Hepatic stellate cell (primary cell): ENCODE data around the gene GABRR2.
A peak's percentile ranks its signal among the peaks of the same experiment; 100 is the strongest.

Experiments used
- DNase-seq: peaks from one replicate; pipeline ENCODE4 v3.0.0; 2011; ENCODE audit warnings: low spot score

The GABRR2 gene

DNA sequence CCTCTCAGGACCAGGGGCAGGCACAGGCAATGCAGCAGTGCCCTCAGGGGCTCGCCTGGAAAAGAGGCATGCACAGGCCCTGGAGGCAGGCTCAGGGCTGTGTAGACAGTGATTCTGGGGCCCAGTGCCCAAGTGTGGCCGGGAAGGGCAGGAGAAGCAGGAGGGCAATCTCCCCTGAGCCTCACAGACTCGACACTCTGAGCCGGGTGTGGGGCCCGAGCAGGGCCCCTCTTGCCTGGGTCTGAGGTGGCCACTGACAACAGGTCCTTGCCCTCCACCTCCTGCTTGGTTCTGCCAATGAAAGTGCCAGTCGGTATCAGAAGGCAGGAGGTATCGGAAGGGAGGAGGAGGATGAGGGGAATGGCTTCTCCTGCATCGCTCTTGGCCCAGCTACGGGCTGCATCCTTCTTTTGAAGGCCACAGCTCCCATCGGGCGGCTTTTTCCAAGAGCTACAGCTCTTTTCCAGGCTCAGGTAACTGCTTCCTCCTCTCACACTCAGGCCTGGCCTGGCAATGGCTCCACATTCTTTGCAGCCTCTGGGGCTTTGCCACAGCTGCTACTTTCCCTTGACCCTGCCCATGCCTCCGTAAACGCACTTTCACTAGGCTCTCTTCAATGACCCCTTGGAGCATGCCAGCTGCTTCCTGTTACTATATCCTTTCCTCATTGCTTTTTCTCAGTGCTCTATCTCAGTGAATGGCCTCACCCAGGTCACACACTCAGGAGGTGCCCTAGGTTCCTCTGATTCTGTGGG is 24.5 kb downstream of the GABRR2 start:
- DNase-seq: no peak

DNA sequence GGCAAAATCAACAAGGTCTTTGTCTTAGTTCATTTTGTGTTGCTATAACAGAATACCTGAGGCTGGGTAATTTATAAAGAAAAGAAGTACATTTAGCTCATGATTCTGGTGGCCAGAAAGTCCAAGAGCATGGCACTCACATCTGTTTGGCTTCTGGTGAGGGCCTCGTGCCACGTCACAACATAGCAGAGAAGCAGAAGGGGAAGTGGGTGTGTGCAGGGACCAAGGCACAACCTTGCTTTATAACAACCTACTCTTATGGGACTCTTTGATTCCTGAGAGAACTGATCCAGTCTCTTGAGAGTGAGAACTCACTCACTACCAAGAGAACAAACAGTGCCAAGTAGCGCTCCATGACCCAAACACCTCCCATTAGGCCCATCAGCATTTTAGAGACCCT is 25.4 kb downstream of the GABRR2 start:
- no peak for DNase-seq

DNA sequence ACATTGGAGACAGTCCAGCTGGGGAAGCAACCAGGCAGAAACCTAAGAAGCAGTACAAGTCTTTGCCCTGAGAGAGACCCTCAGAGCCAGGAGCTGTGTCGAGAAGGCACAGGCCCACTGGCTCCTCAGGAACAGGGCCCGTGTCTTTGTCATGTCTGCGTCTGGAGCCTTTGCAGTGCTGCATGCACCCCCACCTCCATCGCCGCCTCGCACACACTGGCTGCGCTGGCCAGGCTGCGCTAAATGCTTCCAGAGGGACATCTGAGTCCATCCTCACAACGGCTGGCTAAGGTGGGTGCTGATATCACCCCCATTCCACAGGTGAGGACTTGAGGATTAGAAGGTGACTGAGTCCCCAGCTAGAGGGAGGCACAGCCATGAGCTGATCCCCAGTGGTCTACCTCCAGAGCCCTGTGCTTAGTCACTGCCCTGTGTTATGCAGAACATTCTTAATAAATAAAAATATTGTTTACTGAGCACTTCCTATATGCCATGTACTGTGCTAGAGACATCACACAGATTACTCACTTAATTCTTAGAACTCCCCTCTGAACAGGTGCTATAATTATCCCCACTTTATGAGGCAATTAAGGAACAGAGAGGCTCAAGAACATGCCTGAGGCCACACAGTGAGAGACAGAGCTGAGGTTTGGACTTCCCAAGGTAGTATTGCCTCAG is 27.6 kb downstream of the GABRR2 start:
- DNase-seq: no peak

DNA sequence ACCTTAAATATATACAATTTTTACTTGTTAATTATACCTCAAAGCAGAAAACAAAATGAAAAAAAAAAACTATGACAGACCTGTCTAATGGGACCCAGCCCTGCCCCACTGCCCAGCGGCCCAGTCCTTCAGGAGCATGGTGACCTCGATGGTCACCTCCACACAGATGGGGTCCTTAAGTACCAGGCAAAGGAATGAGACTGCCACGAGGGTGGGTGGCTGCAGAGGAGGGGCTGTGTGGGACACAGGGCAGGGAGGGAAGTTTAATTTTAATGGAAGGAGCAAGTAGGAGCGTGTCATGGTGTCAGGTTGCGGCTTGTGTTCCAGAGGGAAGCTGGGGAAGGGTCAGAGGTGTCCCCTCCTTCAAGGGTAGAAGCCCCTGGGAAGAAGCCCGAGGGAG is 28.6 kb downstream of the GABRR2 start:
- DNase-seq: no peak

DNA sequence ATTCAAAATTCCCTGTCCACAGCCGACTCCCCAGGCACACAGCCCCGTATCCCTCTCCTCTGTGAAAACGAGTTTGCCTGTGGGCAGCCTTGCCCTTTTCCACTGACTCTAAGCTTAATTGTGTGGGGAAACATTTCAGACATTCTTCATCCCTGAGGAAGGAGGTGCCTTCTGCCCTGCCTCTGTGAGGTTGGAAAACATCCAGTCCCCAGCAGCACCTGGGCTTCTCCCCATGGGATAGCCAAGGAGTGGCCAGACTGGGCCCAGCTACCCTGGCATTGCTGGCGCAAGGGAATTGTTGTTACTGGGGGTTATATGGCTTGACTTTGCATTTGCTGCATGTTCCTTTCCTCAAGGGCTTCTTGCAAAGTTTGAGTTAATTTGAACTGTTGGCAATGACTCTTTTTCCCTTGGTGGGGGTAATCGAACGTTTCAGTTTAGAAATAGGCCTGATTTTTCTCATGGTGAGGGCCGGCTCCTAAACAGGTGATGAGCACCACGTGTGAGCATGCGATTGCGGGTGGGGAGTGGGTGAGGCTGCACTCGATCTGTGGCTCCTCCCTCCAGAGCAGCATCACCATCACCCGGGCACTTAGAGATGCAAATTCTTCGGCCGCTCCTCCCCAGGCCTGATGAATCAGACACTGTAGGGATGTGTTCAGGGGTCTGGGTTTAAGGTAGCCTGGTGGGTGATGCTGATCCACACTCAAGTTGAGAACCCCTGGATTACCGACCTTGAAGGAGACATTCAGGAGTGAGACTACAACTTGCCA is 29.9 kb downstream of the GABRR2 start:
- DNase-seq: no peak

DNA sequence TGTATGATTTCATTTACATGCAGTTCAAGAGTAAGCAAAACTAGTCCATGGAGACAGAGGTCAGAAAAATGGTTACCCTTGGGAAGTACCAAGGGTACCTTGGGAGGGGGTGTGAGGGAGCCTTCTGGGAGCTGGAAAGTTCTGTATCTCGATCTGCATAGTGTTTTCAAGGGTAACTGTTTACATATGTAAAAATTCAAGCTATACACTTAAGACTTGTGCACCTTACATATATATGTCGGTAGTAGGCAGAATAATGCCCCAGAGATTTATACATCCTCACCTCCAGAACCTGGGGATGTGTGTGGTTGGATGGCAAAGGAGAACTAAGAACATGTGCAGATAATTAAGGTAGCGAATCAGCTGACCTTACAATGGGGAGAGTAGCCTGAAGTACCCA is 31.0 kb downstream of the GABRR2 start:
- no peak for DNase-seq

DNA sequence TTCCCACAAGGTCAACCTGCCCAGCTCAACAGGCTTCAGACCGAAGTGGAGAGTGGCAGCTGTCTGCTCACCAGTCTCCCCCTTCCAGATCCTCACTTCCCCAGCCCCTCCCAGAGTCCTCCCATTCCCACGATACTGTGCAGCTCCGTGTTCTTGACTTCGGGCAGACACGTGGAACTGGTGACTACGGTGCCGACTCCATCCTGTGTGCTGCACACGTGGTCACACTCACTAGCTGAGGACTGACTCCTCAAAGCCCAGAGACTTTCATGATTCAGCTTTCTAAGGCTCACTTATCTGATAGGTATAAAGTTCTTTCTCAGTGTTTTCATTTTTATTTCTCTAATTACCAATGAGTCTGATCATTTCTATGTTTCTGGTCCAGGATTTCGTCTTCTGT is 32.4 kb downstream of the GABRR2 start:
- no peak for DNase-seq

DNA sequence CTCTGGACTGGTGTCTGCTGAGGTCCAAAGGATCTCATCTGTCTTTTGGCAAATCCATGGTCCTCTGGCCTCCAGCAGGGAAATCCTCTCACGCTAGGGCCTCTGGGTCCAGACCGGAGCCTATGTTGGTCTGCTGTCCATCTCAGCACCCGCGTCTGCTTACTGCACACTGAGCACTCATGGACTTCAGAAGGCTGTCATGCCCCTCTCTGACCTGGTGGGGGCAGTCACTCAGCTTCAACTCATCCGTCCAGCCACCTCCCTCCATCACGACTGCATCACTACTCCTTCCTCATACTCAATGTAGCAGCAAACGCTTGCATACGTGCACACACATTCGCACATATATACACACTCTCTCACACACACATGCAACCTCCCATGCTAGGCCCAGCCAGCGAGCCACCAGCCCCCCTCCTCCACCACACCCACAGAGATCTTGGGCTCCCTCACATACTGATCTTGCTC is 33.3 kb downstream of the GABRR2 start:
- peak; percentile 43 for DNase-seq

DNA sequence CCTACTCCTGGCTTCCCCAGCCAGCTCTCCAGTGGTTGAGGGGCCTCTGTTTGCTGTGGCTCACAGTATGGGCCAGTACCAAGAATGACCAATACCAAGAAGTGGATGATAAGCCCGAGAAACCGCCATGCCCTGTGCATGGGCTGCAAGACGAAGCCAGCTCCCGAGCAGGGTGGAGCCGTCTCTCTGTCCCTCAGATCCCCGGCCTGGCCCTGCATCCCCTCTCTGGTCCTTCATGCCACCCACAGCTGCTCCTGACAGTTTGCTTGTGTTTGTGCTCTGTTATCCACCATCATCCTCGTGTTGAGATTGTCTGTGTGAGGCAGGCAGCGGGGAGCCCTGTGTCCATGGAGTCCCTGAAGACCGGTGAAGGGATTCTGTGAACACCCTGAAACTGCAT is 36.1 kb downstream of the GABRR2 start:
- DNase-seq: no peak

DNA sequence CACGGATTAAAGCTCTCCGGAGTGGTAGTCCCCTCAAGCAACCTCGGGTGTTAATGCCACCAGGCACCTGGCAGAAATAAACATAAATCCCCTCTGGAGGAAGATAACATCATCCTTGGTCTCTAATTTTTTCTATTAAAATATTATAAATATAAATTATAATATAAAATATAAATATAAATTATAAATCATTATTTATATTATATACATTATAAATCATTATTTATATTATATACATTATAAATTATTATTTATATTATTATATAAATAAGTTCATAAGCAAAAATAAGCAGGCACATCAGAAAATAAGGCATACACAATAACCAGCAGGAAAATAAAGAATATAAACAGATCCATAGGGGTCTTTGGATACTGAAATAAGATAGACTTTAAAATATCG is 39.2 kb downstream of the GABRR2 start:
- no peak for DNase-seq

DNA sequence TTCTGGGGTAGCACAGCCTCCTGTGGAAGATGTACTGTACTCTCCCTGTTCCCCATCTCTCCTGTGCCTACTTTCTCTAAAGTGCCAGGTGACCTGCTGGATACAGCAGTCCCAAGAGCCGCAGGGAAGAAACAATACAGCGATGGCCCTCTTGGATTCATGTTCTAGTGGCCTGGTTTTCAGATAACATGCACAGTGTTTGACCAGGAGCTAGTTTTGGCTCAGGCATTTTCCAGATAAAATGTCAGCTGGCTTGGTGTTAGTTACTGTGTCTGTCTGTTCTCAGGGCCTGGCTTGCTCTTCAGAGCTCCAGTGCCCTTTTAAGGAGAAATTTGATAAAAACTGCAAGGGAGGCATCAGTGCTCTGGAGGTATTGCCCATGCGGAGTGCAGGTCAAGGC is 41.3 kb downstream of the GABRR2 start:
- DNase-seq: no peak

DNA sequence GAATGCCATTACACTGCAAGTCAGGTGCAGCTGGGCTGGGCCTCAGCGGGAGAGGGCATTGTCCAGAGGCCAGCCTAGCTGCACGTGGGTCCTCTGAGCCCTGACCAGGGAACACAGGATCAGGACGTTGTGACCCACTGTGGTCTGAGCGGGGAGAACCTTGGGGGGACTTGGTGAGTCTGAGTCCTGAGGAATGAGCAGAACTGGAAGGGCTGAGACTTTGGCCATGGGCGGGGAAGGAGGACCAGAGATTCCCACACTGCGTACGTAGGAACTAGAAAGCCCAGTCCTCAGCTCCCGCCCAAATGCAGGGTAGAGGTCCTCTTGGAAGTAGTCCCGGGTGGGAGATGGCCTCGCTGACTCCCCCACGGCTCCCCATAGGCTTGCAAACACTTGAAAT is 42.5 kb downstream of the GABRR2 start:
- DNase-seq: no peak

DNA sequence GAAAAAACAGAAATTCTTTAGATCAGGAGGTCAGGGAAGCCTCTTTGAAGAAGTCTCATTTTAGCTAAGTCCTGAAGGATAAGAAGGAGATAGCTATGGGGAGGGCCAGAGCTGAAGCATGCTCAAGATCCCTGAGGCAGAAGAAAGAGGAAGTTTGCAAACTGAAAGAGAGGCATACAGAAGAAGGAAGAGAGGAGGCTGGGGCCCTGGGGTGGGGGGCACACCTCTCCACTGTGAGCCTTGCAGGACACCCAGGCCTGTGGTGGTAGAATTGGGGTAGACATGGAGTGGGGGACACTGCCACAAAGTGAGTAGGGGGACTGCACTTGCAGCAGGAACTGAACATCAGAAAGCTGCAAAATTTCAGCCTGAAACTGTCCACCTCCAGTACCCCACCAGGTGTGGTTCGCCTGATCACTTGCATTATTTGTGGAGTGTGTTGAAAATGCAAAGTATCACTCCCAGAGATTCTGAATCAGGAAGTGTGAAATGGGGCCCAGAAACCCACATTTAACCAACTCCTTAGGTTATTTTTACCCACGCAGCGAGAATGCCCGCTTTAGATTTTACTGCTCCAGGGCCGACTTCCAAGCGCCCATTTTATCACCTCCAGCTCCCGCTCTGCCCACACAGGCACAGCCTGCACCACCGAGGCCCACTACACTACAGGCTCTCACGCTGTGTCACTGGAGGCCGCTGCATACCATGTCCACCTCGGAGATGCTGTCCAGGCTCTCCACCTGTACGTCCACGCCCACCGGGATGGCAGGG is 44.0 kb downstream of the GABRR2 start:
- no peak for DNase-seq

DNA sequence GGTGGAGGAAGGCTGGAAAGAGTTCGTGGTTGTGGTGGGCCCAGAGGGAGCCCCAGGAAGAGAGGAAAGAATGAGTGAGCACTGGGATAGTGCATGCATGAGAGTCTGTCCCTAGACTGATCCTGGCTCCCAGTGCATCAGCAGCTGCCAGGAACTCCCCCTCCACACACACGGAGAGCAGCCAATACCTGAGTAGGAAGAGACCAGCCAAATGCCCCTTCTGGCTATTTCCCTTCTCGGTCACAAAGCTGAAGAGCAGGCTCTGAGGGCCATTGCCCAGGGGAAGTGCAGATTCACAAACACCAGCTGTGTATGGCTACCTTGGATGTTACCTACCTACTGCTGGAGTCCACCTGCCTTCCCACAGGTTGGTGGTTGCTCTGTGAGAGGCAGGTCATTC is 45.1 kb downstream of the GABRR2 start:
- DNase-seq: no peak

DNA sequence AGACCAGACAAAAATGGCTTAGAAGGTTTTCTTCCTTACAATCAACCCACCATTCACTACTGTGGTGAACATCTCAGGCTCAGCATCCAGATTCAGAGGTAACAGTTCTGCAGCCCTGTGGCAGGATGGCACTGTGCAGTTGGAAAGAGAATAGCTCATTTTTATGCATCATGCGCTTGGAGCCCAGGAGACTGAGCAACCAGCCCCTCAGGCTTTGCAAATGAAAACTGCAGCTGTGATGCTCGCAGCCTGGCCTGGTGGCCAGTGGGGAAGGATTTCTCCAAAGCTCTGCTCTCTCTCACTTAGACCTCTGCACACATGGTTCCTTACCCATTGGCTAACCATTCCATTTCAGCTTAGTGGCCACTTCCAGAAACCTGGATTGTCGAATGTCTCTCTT is 45.8 kb downstream of the GABRR2 start:
- DNase-seq: no peak

DNA sequence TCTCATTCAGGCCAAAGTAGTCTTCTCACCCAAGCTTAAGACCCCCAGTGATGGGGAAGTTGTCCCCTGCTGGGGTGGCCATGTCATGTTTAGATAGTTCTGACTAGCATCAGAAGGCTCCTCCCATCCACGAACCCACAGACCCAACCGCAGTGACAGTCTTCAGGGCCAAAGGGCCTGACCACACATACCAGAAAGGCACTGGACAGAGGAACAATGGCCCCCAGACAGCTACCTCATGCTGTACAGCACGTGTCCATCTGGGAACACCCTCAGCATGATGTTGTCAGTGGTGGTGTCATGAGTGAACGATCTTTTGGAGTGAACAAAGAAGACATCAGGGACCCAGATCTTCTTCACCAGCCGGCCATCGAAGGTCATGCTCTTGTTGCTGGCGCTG is 46.3 kb downstream of the GABRR2 start:
- DNase-seq: peak; percentile 24

DNA sequence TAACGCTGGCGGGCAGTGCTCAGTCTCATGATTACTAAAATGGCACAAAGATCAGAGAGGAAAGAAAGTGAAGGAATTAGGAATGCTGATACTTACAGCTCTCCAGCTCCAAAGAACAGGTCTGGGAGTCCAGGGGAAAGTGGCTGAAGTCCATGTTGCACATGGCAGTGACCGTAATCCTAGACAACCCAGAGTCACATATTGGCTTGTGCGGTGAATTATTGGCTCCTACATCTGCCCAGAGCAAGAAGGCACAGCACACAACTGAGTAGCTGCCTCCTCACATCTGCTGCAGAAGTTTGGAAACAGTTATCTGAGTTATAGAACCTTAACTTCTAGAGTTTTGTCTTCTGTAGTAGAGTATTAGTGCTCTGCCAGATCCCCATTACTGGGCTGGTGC is 47.2 kb downstream of the GABRR2 start:
- DNase-seq: no peak

DNA sequence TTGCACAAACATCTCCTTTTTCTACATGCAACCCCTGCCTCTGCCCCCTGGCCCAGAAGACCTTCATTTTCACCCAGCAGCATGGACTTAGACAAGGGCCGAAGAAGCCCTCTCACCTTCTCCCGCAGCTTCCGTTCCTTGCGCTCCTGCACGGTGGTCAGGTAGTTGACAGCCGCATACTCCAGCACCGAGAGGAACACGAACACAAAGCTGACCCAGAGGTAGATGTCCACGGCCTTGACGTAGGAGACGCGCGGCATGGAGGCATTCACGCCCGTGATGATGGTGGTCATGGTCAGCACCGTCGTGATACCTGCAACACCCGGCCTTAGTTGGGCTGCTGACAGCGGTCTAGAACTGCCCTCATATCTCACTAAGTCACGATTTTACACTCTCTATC is 50.8 kb downstream of the GABRR2 start:
- no peak for DNase-seq

DNA sequence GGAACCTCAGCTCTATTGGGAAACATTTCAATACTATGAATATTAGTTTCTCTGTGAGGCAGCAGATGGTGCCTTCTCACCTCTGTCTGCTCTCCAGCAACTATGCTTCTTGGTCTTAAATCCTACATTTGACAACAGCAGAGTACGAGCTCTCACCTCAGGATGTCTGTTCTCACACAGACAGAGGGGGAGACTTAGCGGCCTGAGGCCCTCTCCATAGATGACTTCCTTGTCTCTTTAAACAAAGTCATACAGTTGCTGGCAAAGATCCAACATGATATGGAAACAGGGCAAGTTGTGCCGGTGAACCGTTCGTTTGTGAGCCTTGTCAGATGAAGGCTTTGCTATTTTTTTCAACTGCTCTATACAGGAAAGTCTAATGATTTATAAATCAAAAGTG is 54.3 kb downstream of the GABRR2 start:
- no peak for DNase-seq

DNA sequence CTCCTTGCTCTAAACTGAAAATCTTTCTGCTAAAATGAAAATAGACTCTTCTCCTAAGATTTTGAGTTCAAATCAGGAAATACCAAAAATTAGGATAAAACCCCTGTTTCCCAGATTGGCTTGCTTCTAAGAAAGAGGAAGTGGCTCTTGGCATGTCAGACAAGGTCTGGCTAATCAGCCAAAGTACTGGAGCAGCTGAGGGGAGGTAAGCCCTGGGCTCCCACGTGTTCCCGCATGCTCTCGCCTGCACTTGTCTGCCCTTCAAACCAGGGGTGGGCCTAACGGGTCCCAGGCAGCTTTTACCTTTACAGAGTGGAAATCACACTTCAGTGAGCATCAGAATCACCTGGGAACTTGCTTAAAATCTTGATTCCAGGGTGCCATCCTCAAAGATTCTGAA is 54.8 kb downstream of the GABRR2 start:
- no peak for DNase-seq

DNA sequence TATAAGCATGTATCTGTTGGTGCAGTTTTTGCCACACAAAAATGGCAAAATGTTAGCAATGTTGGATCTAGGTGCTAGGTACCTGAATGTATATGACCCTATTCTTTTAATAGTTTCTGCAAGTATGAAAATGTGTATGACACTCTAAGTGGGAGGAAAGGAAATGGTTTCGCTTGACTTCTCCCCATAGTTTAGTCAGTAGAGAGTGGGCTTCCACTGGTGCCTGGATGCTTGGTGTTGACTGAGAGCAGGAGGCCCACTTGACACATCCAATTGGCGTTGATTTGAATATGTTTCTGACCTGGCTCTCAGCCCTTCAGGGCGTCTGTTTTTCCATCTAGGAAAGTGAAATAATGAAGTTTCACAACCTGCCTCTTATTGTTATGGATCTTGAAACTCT is 56.2 kb downstream of the GABRR2 start:
- no peak for DNase-seq

DNA sequence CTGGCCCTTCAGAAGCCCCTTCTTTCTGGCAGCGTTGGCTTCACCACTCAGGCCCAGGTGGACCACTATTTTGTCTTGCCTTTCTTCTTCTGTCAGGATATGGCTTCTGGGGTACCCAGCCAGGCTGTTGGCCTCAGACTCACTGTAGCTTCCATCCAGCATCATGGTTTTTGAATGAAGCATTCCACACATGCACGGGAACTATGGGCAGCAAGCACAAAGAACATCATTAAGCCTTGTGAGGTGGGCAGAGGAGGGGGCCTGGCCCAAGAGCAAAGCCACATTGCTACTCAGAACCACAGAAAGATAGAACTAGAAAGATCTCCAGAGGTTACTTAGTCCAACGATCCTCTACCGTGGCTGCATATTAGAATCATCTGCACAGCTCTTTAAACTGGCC is 57.3 kb downstream of the GABRR2 start:
- DNase-seq: no peak
